CD4-positive, alpha-beta T cell (primary cell): Measurements from ENCODE around the gene TBC1D23. TPM values are rescaled to one million over a fixed set of nuclear protein-coding genes. Genes with fewer than 3 reads are reported as not detected.
"Not testable (repeated sequence)": the region's sequence is repeated elsewhere in the genome, so short reads cannot be mapped to it uniquely, and the experiment has no call there.

Experiments
- ATAC-seq: fragments of 200-7000 bp; cut with Tn5 transposase; one replicate; pipeline ENCODE4 v1.10.0; 2022; ENCODE audit warnings: mild to moderate bottlenecking; ENCODE audit not compliant: poor library complexity
- CTCF ChIA-PET: fragments of 350-600 bp; sonication (Branson Sonifier 250); formaldehyde crosslinking; loops from one replicate; lab custom pipeline; 2021; ENCODE audit warnings: antibody characterized with exemption, inconsistent platforms; lab: Charles Lee
- POLR2A ChIA-PET: fragments of 350-600 bp; sonication (Branson Sonifier 250); formaldehyde crosslinking; loops from one replicate; lab custom pipeline; 2021; ENCODE audit warnings: antibody characterized with exemption, inconsistent platforms; lab: Charles Lee
- DNase-seq, 14 experiments: peaks; one replicate each; pipeline ENCODE4 v3.0.0-alpha.2; 2013 to 2020; ENCODE audit warnings: mixed read lengths in 2 of 14
- H3K27ac ChIP-seq, 2 donors: one replicate each; pipeline versions ENCODE4 v1.5.1 to v1.7.0; 2013; ENCODE audit warnings: low read length in 2 of 2, low read depth in 1 of 2, mild to moderate bottlenecking in 1 of 2
- H3K27me3 ChIP-seq, 2 experiments: 1 replicate in 1 of 2; 2 replicates in 1 of 2; pipeline versions ENCODE4 v1.6.1 to v1.7.0; 2013; ENCODE audit warnings: low read length in 2 of 2, control low read depth in 1 of 2, mild to moderate bottlenecking in 1 of 2, moderate library complexity in 1 of 2; ENCODE audit not compliant: insufficient read depth in 2 of 2, control insufficient read depth in 1 of 2
- H3K36me3 ChIP-seq: one replicate; pipeline ENCODE4 v1.6.1; 2013; ENCODE audit warnings: low read length, control low read depth; ENCODE audit not compliant: insufficient read depth
- H3K4me1 ChIP-seq: one replicate; pipeline ENCODE4 v1.6.1; 2013; ENCODE audit warnings: low read length, control low read depth; ENCODE audit not compliant: insufficient read depth
- H3K4me3 ChIP-seq: one replicate; pipeline ENCODE4 v1.5.1; 2013; ENCODE audit warnings: mild to moderate bottlenecking, low read length, moderate library complexity
- H3K9me3 ChIP-seq, 2 experiments: 1 replicate in 1 of 2; 2 replicates in 1 of 2; pipeline versions ENCODE4 v1.6.1 to v1.7.0; 2013; ENCODE audit warnings: low read length in 2 of 2, mild to moderate bottlenecking in 2 of 2, control low read depth in 1 of 2, moderate library complexity in 1 of 2; ENCODE audit not compliant: control insufficient read depth in 1 of 2, insufficient read depth in 1 of 2
- H3K27ac Mint-ChIP-seq: one replicate; pipeline ENCODE4 v1.8.0; 2020; ENCODE audit warnings: mixed read lengths
- H3K27me3 Mint-ChIP-seq: one replicate; pipeline ENCODE4 v1.8.0; 2021; ENCODE audit warnings: mixed read lengths
- H3K36me3 Mint-ChIP-seq: one replicate; pipeline ENCODE4 v1.8.0; 2021; ENCODE audit warnings: low read depth, mixed read lengths
- H3K4me1 Mint-ChIP-seq: one replicate; pipeline ENCODE4 v1.8.0; 2021; ENCODE audit warnings: low read depth, mixed read lengths
- H3K4me3 Mint-ChIP-seq: one replicate; pipeline ENCODE4 v1.8.0; 2020; ENCODE audit warnings: mild to moderate bottlenecking, mixed read lengths
- H3K9me3 Mint-ChIP-seq: one replicate; pipeline ENCODE4 v1.8.0; 2020; ENCODE audit warnings: mixed read lengths
- intact Hi-C, 2 experiments: fragments of 100-400 bp; cut with DNase I in 1 of 2; cut with micrococcal nuclease in 1 of 2; formaldehyde crosslinking; loops; one replicate each; pipeline versions ENCODE4 v1.15.1 to v1.9.0; 2023 to 2025; cut with DNase I, micrococcal nuclease
- total RNA-seq, 174 experiments: library from RNA in 2 of 174; stranded (reverse) in 2 of 174; gene quantifications; one replicate each; pipeline ENCODE4 v1.2.3 and lab custom pipeline; 2021 to 2026
- TF ChIP-seq, protein P1 (sequence below): fragments of 200-600 bp; IDR thresholded peaks from one replicate; pipeline ENCODE4 v1.8.0; 2022; ENCODE audit warnings: antibody characterized with exemption, mild to moderate bottlenecking

The TBC1D23 gene
- total RNA-seq, 2 experiments from 2014 or later = 31.8 to 34.8 TPM

GRCh38 chr3:100325827-100326226 is 65.0 kb downstream of the TBC1D23 start:
- CTCF ChIA-PET = no interaction called here

DNA sequence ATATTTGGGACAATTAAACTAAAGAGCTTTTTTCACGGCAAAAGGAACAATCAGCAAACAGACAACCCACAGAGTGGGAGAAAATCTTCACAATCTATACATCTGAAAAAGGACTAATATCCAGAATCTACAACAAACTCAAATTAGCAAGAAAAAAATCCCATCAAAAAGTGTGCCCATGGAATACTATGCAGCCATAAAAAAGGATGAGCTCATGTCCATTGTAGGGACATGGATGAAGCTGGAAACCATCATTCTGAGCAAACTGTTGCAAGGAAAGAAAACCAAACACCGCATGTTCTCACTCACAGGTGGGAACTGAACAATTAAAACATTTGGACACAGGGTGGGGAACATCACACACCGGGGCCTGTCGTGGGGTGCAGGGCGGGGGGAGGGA is 66.6 kb downstream of the TBC1D23 start:
- not testable (repeated sequence) for H3K27me3 ChIP-seq

More at GRCh38 chr3:100325827-100326226, 65.0 kb downstream of the TBC1D23 start:
- H3K9me3 Mint-ChIP-seq = no peaks in the 10 kb centered on the region
- Histone ChIP-seq H3K27me3 (no peaks in the 10 kb centered on the region), H3K9me3 (no peaks in the 10 kb centered on the region), H3K36me3 (peaks cover 18% of the 10 kb centered on the region), H3K4me1 (no peaks in the 10 kb centered on the region), H3K4me3 (no peak overlapping the region), H3K27ac (no peak overlapping the region)
- DNase-seq (no peak), ATAC-seq (no peak)
- intact Hi-C loops = no loop called here
- TF ChIP-seq, protein P1, sequence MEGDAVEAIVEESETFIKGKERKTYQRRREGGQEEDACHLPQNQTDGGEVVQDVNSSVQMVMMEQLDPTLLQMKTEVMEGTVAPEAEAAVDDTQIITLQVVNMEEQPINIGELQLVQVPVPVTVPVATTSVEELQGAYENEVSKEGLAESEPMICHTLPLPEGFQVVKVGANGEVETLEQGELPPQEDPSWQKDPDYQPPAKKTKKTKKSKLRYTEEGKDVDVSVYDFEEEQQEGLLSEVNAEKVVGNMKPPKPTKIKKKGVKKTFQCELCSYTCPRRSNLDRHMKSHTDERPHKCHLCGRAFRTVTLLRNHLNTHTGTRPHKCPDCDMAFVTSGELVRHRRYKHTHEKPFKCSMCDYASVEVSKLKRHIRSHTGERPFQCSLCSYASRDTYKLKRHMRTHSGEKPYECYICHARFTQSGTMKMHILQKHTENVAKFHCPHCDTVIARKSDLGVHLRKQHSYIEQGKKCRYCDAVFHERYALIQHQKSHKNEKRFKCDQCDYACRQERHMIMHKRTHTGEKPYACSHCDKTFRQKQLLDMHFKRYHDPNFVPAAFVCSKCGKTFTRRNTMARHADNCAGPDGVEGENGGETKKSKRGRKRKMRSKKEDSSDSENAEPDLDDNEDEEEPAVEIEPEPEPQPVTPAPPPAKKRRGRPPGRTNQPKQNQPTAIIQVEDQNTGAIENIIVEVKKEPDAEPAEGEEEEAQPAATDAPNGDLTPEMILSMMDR = no peak
- peaks cover 38% of the 10 kb centered on the region for H3K36me3 Mint-ChIP-seq
- H3K4me1 Mint-ChIP-seq = no peaks in the 10 kb centered on the region
- H3K27me3 Mint-ChIP-seq = no peaks in the 10 kb centered on the region
- H3K4me3 Mint-ChIP-seq = no peak overlapping the region
- no peak overlapping the region for H3K27ac Mint-ChIP-seq
- POLR2A ChIA-PET = no interaction called here

DNA sequence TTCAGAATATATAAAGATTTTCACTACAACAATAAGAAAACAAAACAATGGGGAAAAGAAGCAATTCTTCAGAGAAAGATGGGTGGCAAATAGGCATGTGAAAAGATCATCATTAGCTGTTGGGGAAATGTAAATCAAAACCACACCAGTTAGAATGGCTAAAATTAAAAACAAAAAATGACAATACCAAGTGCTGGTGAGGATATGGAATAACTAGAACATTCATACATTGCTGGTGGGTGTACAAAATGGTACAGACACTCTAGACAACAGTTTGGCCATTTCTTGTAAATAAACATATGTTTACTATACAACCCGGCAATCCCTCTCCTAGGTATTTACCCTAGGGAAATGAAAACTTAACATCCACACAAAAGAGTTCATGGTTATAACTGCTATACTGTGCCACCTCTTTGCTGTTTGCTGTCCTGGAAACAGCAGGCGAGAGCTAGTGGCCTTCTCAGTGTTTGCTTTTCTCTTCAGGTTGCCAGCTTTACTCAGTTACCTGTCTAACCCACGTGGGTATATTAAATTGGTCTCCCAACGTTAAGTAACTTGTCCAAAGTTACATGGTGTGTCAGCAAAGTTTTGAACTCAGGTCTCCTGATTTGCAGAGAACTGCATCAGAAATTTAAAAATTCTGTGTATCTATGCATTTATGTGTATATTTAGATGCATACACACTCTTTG is 69.2 kb downstream of the TBC1D23 start:
- Mint-ChIP-seq H3K9me3 (no peaks in the 10 kb centered on the region), H3K4me1 (peaks cover 7% of the 10 kb centered on the region), H3K27ac (no peak overlapping the region), H3K4me3 (no peak overlapping the region), H3K36me3 (peaks cover 17% of the 10 kb centered on the region), H3K27me3 (no peaks in the 10 kb centered on the region)
- DNase-seq (no peak), ATAC-seq (no peak)
- CTCF ChIA-PET = no interaction called here
- peaks cover 9% of the 10 kb centered on the region for H3K4me1 ChIP-seq
- no peaks in the 10 kb centered on the region for H3K9me3 ChIP-seq
- POLR2A ChIA-PET = no interaction called here
- no peak overlapping the region for H3K27ac ChIP-seq
- no peaks in the 10 kb centered on the region for H3K36me3 ChIP-seq
- no peak overlapping the region for H3K4me3 ChIP-seq
- H3K27me3 ChIP-seq = no peaks in the 10 kb centered on the region
- intact Hi-C loops = loop anchor here in 1 of 2 experiments (10.0 kb wide), 2 partner anchors 385 to 1425 kb away; partner anchors contain the start of gene DCBLD2
- TF ChIP-seq, protein P1 = no peak

More for the DNA sequence above, 66.6 kb downstream of the TBC1D23 start:
- H3K4me1 ChIP-seq, H3K4me1 Mint-ChIP-seq, CTCF ChIA-PET, intact Hi-C loops, H3K27me3 Mint-ChIP-seq, H3K9me3 ChIP-seq, H3K4me3 Mint-ChIP-seq, H3K9me3 Mint-ChIP-seq, POLR2A ChIA-PET, ATAC-seq, H3K27ac Mint-ChIP-seq, H3K27ac ChIP-seq, H3K4me3 ChIP-seq, DNase-seq: not testable (repeated sequence)
- peaks cover 10% of the 10 kb centered on the region for H3K36me3 ChIP-seq
- peaks cover 32% of the 10 kb centered on the region for H3K36me3 Mint-ChIP-seq
